HG03103 (cell line): Measurements from ENCODE around the gene JPT1.

ENCODE experiments used
- ATAC-seq: cut with Tn5 transposase; IDR thresholded peaks from one replicate; pipeline ENCODE4 v1.9.1; 2021; ENCODE audit warnings: low read depth; ENCODE audit not compliant: unreplicated experiment

JPT1 gene

GRCh38 chr17:75087558-75088453 lies 66.5 kb downstream of the JPT1 start, which contains the start of gene SLC16A5:
Gene SLC16A5 (plus strand): TSS chr17:75087954. CDS start chr17:75093637, 5,683 bp downstream.
- no peak for ATAC-seq

DNA sequence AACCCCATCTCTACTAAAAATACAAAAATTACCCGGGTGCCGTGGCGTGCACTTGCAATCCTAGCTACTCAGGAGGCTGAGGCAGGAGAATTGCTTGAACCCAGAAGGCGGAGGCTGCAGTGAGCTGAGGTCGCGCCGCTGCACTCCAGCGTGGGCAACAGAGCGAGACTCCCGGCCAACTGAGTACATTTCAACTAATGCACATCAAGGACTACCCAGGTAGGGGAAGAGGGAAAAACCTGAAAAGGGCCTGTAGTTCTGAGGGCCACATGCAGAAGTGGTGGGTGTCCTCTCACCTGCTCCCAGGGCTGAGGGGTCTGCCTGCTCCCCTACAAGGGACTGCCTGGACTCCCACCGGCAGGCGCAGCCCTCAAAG lies 67.1 kb downstream of the JPT1 start:
- ATAC-seq: no peak

DNA sequence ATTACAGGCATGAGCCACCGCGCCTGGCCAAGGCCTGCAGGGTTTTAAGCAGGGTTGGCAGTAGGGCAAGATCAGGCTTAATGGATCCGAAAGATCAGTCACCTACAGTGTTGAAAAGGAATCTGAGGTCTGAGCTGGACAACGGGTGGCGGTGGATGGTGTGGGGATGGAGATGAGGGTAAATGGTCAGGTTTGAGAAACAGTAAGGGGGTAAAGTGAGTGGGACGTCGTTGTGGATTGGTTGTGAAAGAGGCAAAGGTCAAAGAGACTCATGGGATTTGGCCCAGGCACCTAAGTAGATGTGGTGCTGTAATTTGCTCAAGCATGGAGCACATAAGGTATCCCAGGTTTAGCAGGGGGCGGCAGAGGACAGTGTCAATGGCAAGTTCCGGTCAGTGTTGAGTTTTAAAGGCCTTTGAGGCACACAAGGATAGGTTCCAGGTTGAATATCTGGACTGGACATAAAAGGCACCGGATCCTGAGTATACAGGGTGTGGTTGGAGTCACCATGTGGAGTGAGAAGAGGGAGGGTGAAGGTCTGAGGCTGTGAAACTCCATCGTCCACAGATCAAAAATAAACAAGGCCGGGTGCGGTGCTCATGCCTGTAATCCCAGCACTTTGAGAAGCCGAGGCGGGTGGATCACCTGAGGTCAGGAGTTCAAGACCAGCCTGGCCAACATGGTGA lies 67.7 kb downstream of the JPT1 start:
- no peak for ATAC-seq
